Fibroblast of pulmonary artery (primary cell): ENCODE results near the gene SIRPD.

ENCODE experiments used
- DNase-seq: peaks from one replicate; pipeline ENCODE4 v3.0.0-alpha.2; 2010; ENCODE audit warnings: low read depth
- H3K4me3 ChIP-seq: replicated peaks from 2 replicates; pipeline ENCODE4 v1.5.1; 2011; ENCODE audit warnings: low read depth, mild to moderate bottlenecking, control low read depth, low read length, moderate library complexity
- TF ChIP-seq, protein P1 (sequence below): IDR thresholded peaks from 2 replicates; pipeline ENCODE4 v1.5.1; 2011; ENCODE audit warnings: mild to moderate bottlenecking, control low read depth, low read length, inconsistent platforms; ENCODE audit errors: missing control alignments

SIRPD gene

GRCh38 chr20:1565461-1565860 lies 8.0 kb upstream of the SIRPD start:
- no peak for DNase-seq
- TF ChIP-seq, protein P1, sequence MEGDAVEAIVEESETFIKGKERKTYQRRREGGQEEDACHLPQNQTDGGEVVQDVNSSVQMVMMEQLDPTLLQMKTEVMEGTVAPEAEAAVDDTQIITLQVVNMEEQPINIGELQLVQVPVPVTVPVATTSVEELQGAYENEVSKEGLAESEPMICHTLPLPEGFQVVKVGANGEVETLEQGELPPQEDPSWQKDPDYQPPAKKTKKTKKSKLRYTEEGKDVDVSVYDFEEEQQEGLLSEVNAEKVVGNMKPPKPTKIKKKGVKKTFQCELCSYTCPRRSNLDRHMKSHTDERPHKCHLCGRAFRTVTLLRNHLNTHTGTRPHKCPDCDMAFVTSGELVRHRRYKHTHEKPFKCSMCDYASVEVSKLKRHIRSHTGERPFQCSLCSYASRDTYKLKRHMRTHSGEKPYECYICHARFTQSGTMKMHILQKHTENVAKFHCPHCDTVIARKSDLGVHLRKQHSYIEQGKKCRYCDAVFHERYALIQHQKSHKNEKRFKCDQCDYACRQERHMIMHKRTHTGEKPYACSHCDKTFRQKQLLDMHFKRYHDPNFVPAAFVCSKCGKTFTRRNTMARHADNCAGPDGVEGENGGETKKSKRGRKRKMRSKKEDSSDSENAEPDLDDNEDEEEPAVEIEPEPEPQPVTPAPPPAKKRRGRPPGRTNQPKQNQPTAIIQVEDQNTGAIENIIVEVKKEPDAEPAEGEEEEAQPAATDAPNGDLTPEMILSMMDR: no peak
- H3K4me3 ChIP-seq: no peak overlapping the region

- no peak overlapping the region for H3K4me3 ChIP-seq
- no peak for DNase-seq
These were observed 6.1 kb upstream of the SIRPD start for GRCh38 chr20:1563598-1563997.

DNA sequence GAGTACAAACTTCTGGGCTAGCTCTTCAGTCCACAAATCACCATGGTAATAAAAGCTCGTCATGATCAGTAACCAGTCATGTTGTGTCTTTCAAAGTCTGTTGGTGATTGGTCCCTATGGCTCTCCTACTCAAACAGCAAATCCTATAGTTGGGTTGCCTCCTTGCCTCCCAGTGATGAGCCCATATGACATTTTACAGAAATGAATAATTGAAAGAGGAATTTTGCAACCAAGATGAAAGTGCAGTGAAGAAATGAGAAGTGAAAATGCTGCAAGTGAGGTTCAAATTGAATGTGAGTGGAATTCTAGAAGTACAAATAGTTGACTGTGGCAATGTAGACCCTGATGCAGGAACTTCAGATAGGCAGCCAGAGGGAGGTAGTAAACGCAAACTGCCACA lies 5.1 kb upstream of the SIRPD start:
- no peak for DNase-seq
- H3K4me3 ChIP-seq: no peak overlapping the region
- TF ChIP-seq, protein P1: no peak

More at GRCh38 chr20:1563598-1563997, 6.1 kb upstream of the SIRPD start:
- TF ChIP-seq, protein P1: no peak

- TF ChIP-seq, protein P1: no peak
- no peak overlapping the region for H3K4me3 ChIP-seq
- no peak for DNase-seq
These were observed 3.8 kb upstream of the SIRPD start for GRCh38 chr20:1561350-1561749.

DNA sequence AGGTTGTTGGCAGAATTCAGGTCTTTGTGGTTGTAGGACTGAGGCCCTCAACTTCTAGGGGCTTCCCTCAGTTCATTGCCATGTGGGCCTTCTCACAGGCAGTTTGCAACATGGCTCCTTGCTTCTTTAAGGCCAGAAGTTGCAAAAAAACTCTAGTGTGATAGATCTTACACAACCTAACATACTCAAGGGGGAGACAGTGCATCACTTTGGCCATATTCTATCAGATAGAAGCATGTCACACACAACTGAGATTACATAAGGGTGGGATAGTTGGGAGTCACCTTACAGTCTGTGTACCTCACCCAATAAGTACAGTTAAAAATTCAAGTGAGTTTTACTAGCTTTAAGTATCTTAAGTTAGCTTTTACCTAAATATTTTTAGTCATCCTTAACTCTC lies 1.6 kb downstream of the SIRPD start:
- TF ChIP-seq, protein P1: no peak
- DNase-seq: no peak
- no peak overlapping the region for H3K4me3 ChIP-seq

DNA sequence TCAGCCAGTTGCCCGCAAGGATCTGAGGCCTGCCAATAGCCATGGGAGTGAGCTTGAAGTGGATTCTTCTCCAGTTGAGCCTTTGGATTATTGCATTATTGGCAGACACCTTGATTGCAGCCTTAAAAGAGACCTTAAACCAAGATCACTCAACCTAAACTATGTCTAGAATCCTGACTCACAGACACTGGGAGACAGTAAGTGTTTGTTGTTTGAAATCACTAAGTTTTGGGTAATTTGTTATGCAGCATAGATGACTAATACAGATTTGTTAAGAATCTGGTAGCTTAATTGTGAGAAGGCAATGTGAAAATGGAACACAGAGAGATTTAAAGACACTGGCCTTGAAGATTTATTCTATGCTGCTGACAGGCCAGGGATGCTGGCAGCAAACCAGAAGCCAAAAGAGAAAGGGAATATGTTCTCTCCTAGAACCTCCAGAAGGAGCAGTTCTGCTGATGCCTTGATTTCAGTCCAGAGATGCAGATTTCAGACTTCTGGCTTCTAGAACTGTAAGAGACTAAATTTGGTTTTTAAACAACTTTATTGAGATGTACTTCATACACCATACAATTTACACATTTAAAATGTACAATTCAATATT lies 17.6 kb downstream of the SIRPD start:
- H3K4me3 ChIP-seq: no peak overlapping the region
- TF ChIP-seq, protein P1: no peak
- no peak for DNase-seq

GRCh38 chr20:1538655-1539054 lies 18.9 kb downstream of the SIRPD start:
- DNase-seq: no peak
- H3K4me3 ChIP-seq: no peak overlapping the region
- TF ChIP-seq, protein P1: no peak
